SK-N-SH (cell line): ENCODE results near the gene FBXL7. TPM values are rescaled to one million over a fixed set of nuclear protein-coding genes. Genes with fewer than 3 reads are reported as not detected.

Experiments used
- CTCF ChIA-PET: fragments of 300-600, 350-600 bp; formaldehyde crosslinking; extraction: SDS; loops from one replicate; lab custom pipeline; 2021; lab: Yijun Ruan, JAX
- POLR2A ChIA-PET: fragments of 350-600 bp; sonication (Branson Sonifier 250); formaldehyde crosslinking; extraction: SDS; loops from one replicate; lab custom pipeline; 2020; ENCODE audit warnings: antibody characterized with exemption, inconsistent platforms; lab: Yijun Ruan, JAX
- DNase-seq: peaks from one replicate; pipeline ENCODE4 v3.0.0; 2012
- H2AFZ ChIP-seq: fragments of 200-600 bp; sonication (generic); 2 replicates; pipeline ENCODE4 v1.8.1; 2016; ENCODE audit warnings: antibody characterized with exemption, mild to moderate bottlenecking, low read depth
- H3F3A ChIP-seq: fragments of 200-600 bp; sonication (generic); replicated peaks from 2 replicates; pipeline ENCODE3; 2016; ENCODE audit warnings: antibody characterized with exemption, mild to moderate bottlenecking; ENCODE audit not compliant: insufficient read depth
- H3K27ac ChIP-seq, 2 experiments: fragments of 200-500 bp in 1 of 2; fragments of 200-600 bp in 1 of 2; sonication (Bioruptor generic) in 1 of 2; sonication (generic), shearing (Covaris generic) in 1 of 2; 2 replicates each; pipeline versions ENCODE4 v1.5.1 to v1.6.1; 2014 to 2016; ENCODE audit warnings: low read depth in 2 of 2, inconsistent platforms in 1 of 2, low read length in 1 of 2, mild to moderate bottlenecking in 1 of 2, mixed read lengths in 1 of 2
- H3K27me3 ChIP-seq: fragments of 200-600 bp; sonication (generic), shearing (Covaris generic); 2 replicates; pipeline ENCODE4 v1.6.1; 2016; ENCODE audit warnings: mixed run types; ENCODE audit not compliant: insufficient read depth
- H3K36me3 ChIP-seq, 2 experiments: fragments of 200-500 bp in 1 of 2; fragments of 200-600 bp in 1 of 2; sonication (Bioruptor generic) in 1 of 2; sonication (generic) in 1 of 2; replicated peaks in 1 of 2; 2 replicates each; pipeline versions ENCODE3 to v1.5.1; 2014 to 2016; ENCODE audit warnings: low read length in 1 of 2, mild to moderate bottlenecking in 1 of 2; ENCODE audit not compliant: insufficient read depth in 2 of 2, control insufficient read depth in 1 of 2
- H3K4me1 ChIP-seq, 2 experiments: fragments of 200-500 bp in 1 of 2; fragments of 200-600 bp in 1 of 2; sonication (Bioruptor generic) in 1 of 2; sonication (generic), shearing (Covaris generic) in 1 of 2; 2 replicates each; pipeline versions ENCODE4 v1.5.1 to v1.6.1; 2014 to 2016; ENCODE audit warnings: low read depth in 1 of 2, low read length in 1 of 2, mixed run types in 1 of 2; ENCODE audit not compliant: insufficient read depth in 2 of 2, control insufficient read depth in 1 of 2
- H3K4me2 ChIP-seq: fragments of 200-600 bp; sonication (generic), shearing (Covaris generic); 2 replicates; pipeline ENCODE4 v1.6.1; 2017; ENCODE audit warnings: mixed run types
- H3K4me3 ChIP-seq, 2 experiments: fragments of 200-500 bp in 1 of 2; fragments of 200-600 bp in 1 of 2; sonication (Bioruptor generic) in 1 of 2; sonication (generic), shearing (Covaris generic) in 1 of 2; 2 replicates each; pipeline versions ENCODE4 v1.5.1 to v1.8.1; 2014 to 2016; ENCODE audit warnings: low read depth in 2 of 2, inconsistent platforms in 1 of 2, low read length in 1 of 2, mild to moderate bottlenecking in 1 of 2, mixed read lengths in 1 of 2, moderate library complexity in 1 of 2
- H3K79me2 ChIP-seq: fragments of 200-600 bp; sonication (generic); 2 replicates; pipeline ENCODE4 v1.8.1; 2017; ENCODE audit warnings: mild to moderate bottlenecking; ENCODE audit not compliant: insufficient read depth
- H3K9ac ChIP-seq: fragments of 200-600 bp; sonication (generic); 2 replicates; pipeline ENCODE4 v1.6.1; 2017; ENCODE audit warnings: mixed run types
- H3K9me2 ChIP-seq: fragments of 200-600 bp; sonication (generic); 2 replicates; pipeline ENCODE4 v1.6.1; 2017; ENCODE audit warnings: mixed run types
- H3K9me3 ChIP-seq: fragments of 200-600 bp; sonication (generic); 2 replicates; pipeline ENCODE4 v1.6.1; 2017; ENCODE audit warnings: mixed run types, mild to moderate bottlenecking, moderate library complexity
- H4K20me1 ChIP-seq: fragments of 200-600 bp; sonication (generic); 2 replicates; pipeline ENCODE4 v1.6.1; 2017; ENCODE audit warnings: mild to moderate bottlenecking, mixed run types; ENCODE audit not compliant: insufficient read depth
- FOSL2 ChIP-seq: IDR thresholded peaks from 2 replicates; pipeline ENCODE4 v1.4.0; 2012; ENCODE audit warnings: low read depth, mild to moderate bottlenecking, moderate library complexity, borderline replicate concordance
- GABPA ChIP-seq: IDR thresholded peaks from 2 replicates; pipeline ENCODE4 v1.4.0; 2012; ENCODE audit warnings: low read depth, mild to moderate bottlenecking
- IRF3 ChIP-seq: fragments of 150-350 bp; IDR thresholded peaks from 2 replicates; pipeline ENCODE4 v1.6.1; 2016; ENCODE audit warnings: mild to moderate bottlenecking, low read depth, low read length
- JUND ChIP-seq: IDR thresholded peaks from 2 replicates; pipeline ENCODE4 v1.4.0; 2012
- MXI1 ChIP-seq: IDR thresholded peaks from 2 replicates; pipeline ENCODE4 v1.6.1; 2012; ENCODE audit warnings: mild to moderate bottlenecking, low read depth, low read length, improper control_type of control experiment
- NFIC ChIP-seq: IDR thresholded peaks from 2 replicates; pipeline ENCODE4 v1.4.0; 2012; ENCODE audit warnings: borderline replicate concordance
- NRF1 ChIP-seq: IDR thresholded peaks from 2 replicates; pipeline ENCODE4 v1.6.1; 2012; ENCODE audit warnings: low read depth, mild to moderate bottlenecking, low read length
- PBX3 ChIP-seq: IDR thresholded peaks from 2 replicates; pipeline ENCODE4; 2012
- POLR2AphosphoS5 ChIP-seq: IDR thresholded peaks from 2 replicates; pipeline ENCODE4 v1.6.1; 2012; ENCODE audit warnings: low read depth, low read length
- RAD21 ChIP-seq: IDR thresholded peaks from 2 replicates; pipeline ENCODE4 v1.6.1; 2012; ENCODE audit warnings: mild to moderate bottlenecking, low read length
- RCOR1 ChIP-seq: fragments of 150-350 bp; IDR thresholded peaks from 2 replicates; pipeline ENCODE4 v1.6.1; 2017; ENCODE audit warnings: antibody characterized with exemption, low read length
- REST ChIP-seq: IDR thresholded peaks from 2 replicates; pipeline ENCODE4 v1.6.1; 2012; ENCODE audit warnings: mild to moderate bottlenecking, low read depth, low read length, moderate library complexity
- RXRA ChIP-seq: IDR thresholded peaks from 2 replicates; pipeline ENCODE4 v1.4.0; 2012; ENCODE audit warnings: low read depth, mild to moderate bottlenecking, borderline replicate concordance
- SIN3A ChIP-seq: IDR thresholded peaks from 2 replicates; pipeline ENCODE4 v1.6.1; 2012; ENCODE audit warnings: low read depth, mild to moderate bottlenecking, low read length, moderate library complexity, borderline replicate concordance
- SMC3 ChIP-seq: IDR thresholded peaks from 2 replicates; pipeline ENCODE4 v1.6.1; 2012; ENCODE audit warnings: low read depth, low read length, improper control_type of control experiment
- TAF1 ChIP-seq: IDR thresholded peaks from 2 replicates; pipeline ENCODE4 v1.6.1; 2012; ENCODE audit warnings: low read depth, mild to moderate bottlenecking, low read length, moderate library complexity, borderline replicate concordance
- TEAD4 ChIP-seq: IDR thresholded peaks from 2 replicates; pipeline ENCODE4 v1.4.0; 2012; ENCODE audit warnings: mild to moderate bottlenecking, borderline replicate concordance; ENCODE audit not compliant: insufficient read depth
- USF1 ChIP-seq: IDR thresholded peaks from 2 replicates; pipeline ENCODE4 v1.4.0; 2012; ENCODE audit warnings: low read depth, borderline replicate concordance
- YY1 ChIP-seq: IDR thresholded peaks from 2 replicates; pipeline ENCODE4 v1.4.0; 2012; ENCODE audit warnings: low read depth, mild to moderate bottlenecking
- ZBTB33 ChIP-seq: IDR thresholded peaks from 2 replicates; pipeline ENCODE4 v1.4.0; 2012; ENCODE audit warnings: low read depth, borderline replicate concordance
- polyA plus RNA-seq, 3 experiments: library from polyadenylated mRNA; depleted of rRNA; stranded (reverse); fragments of >200 nt; gene quantifications; 2 replicates each; pipeline ENCODE4 v1.2.3, GENCODE V29; 2012

Gene FBXL7
- polyA plus RNA-seq, 1 of the 3 experiments (the other 2 are of a cell fraction) = 7.0 TPM

GRCh38 chr5:15762668-15763067 lies 262.7 kb downstream of the FBXL7 start (continued):
- no peak for TF ChIP-seq IRF3
- TF ChIP-seq PBX3 = no peak
- no peak for TF ChIP-seq NRF1
- no peak for TF ChIP-seq REST
- TF ChIP-seq, all 33 proteins: peak for 4

GRCh38 chr5:15763754-15764153 lies 263.8 kb downstream of the FBXL7 start:
- no peak overlapping the region for H2AFZ ChIP-seq
- TF ChIP-seq SMC3 = no peak
- TF ChIP-seq POLR2AphosphoS5 = no peak
- no peak for TF ChIP-seq FOSL2
- TF ChIP-seq MXI1 = no peak
- TF ChIP-seq TAF1 = no peak
- no peak for TF ChIP-seq YY1
- peak; percentile 19; the same call in 1 of the 2 replicates for TF ChIP-seq RAD21
- TF ChIP-seq SIN3A = no peak
- no peak for TF ChIP-seq PBX3
- no peak for TF ChIP-seq ZBTB33
- TF ChIP-seq RXRA = no peak
- no peak for TF ChIP-seq IRF3
- TF ChIP-seq NFIC = no peak
- no peak for TF ChIP-seq USF1
- peak; percentile 70 for TF ChIP-seq RCOR1
- no peak for TF ChIP-seq JUND
- TF ChIP-seq TEAD4 = no peak
- TF ChIP-seq GABPA = no peak

More at GRCh38 chr5:15763754-15764153, 263.8 kb downstream of the FBXL7 start:
- Histone ChIP-seq H3K27me3 (no peaks in the 10 kb centered on the region), H3K9me2 (no peaks in the 10 kb centered on the region), H3K4me1 (peaks cover 0 to 21% of the 10 kb centered on the region in 2 experiments; a peak in 2 of 4 replicates), H3K36me3 (no peaks in the 10 kb centered on the region), H3K4me2 (no peak overlapping the region), H3K79me2 (no peaks in the 10 kb centered on the region; the same call in 1 of the 2 replicates), H3K9ac (no peak overlapping the region), H3K27ac (peak overlapping the region in 1 of 2 experiments; percentile 84; a peak in 3 of 4 replicates), H3K9me3 (no peaks in the 10 kb centered on the region), H3K4me3 (no peak overlapping the region), H3F3A (no peaks in the 10 kb centered on the region), H4K20me1 (peaks cover 4% of the 10 kb centered on the region; the same call in 1 of the 2 replicates)
- ChIA-PET POLR2A (no interaction called here), CTCF (interaction anchor here (0.6 kb wide), 1 partner anchor 66 kb away, joined by 3 read pairs; no protein-coding TSS in a partner anchor)
- peak; percentile 28 for DNase-seq
